Endothelial cell of umbilical vein (primary cell): Measurements from ENCODE around the gene CEMP1.
"Not testable (repeated sequence)": the region's sequence is repeated elsewhere in the genome, so short reads cannot be mapped to it uniquely, and the experiment has no call there.

Source experiments
- EZH2 ChIP-seq: IDR thresholded peaks from 2 replicates; pipeline ENCODE4 v1.6.1; 2012; ENCODE audit warnings: borderline replicate concordance, low read depth, mild to moderate bottlenecking, moderate library complexity, low read length, inconsistent platforms; ENCODE audit not compliant: severe bottlenecking
- JUN ChIP-seq: IDR thresholded peaks from 2 replicates; pipeline ENCODE4 v1.6.1; 2011; ENCODE audit warnings: borderline replicate concordance, low read depth; ENCODE audit not compliant: insufficient read length, insufficient read depth
- MYC ChIP-seq: IDR thresholded peaks from one replicate; pipeline ENCODE4 v1.6.1; 2011; ENCODE audit warnings: mild to moderate bottlenecking, low read depth, low read length
- POLR2A ChIP-seq: IDR thresholded peaks from 2 replicates; pipeline ENCODE4 v1.6.1; 2012; ENCODE audit warnings: low read depth, mild to moderate bottlenecking, control low read depth, low read length
- POLR2AphosphoS5 ChIP-seq: IDR thresholded peaks from 2 replicates; pipeline ENCODE4 v1.6.1; 2012; ENCODE audit warnings: low read depth, mild to moderate bottlenecking, control low read depth, low read length, moderate library complexity; ENCODE audit not compliant: insufficient read depth
- TF ChIP-seq, protein P1 (sequence below), 2 donors: IDR thresholded peaks; 1 replicate in 1 of 2; 2 replicates in 1 of 2; pipeline ENCODE4 v1.5.1; 2011; ENCODE audit warnings: low read length in 2 of 2, mild to moderate bottlenecking in 2 of 2, moderate library complexity in 2 of 2, control low read depth in 1 of 2, inconsistent platforms in 1 of 2, low read depth in 1 of 2; ENCODE audit not compliant: insufficient read depth in 1 of 2; ENCODE audit errors: extremely low read depth in 1 of 2
- TF ChIP-seq, protein P2 (sequence below): IDR thresholded peaks from 2 replicates; pipeline ENCODE4 v1.6.1; 2011; ENCODE audit not compliant: insufficient read depth, insufficient read length

DNA sequence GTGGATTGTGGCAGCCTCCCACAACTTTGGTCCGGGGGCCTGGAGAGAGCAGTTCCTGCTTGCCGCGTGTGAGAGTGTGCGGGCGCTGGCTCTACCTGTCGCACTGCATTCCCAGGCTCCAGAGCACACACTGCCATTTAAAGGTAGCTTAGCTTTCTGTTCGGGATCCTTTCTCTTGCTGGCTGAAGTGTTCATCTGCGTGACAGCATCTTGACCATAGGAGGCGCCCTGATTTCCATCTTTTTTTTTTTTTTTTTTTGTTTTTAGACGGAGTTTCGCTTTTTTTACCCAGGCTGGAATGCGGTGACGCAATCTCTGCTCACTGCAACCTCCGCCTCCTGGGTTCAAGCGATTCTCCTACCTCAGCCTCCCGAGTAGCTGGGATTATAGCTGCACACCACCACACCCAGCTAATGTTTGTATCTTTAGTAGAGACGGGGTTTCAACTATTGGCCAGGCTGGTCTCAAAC is 20.2 kb upstream of the CEMP1 start:
- TF ChIP-seq, protein P1, sequence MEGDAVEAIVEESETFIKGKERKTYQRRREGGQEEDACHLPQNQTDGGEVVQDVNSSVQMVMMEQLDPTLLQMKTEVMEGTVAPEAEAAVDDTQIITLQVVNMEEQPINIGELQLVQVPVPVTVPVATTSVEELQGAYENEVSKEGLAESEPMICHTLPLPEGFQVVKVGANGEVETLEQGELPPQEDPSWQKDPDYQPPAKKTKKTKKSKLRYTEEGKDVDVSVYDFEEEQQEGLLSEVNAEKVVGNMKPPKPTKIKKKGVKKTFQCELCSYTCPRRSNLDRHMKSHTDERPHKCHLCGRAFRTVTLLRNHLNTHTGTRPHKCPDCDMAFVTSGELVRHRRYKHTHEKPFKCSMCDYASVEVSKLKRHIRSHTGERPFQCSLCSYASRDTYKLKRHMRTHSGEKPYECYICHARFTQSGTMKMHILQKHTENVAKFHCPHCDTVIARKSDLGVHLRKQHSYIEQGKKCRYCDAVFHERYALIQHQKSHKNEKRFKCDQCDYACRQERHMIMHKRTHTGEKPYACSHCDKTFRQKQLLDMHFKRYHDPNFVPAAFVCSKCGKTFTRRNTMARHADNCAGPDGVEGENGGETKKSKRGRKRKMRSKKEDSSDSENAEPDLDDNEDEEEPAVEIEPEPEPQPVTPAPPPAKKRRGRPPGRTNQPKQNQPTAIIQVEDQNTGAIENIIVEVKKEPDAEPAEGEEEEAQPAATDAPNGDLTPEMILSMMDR (IDR thresholded peaks at IDR 0.05; ENCODE audit: extremely low read depth in 1 of 2, insufficient read depth in 1 of 2, low read depth in 1 of 2, low read length in 2 of 2) = not testable (repeated sequence)
- TF ChIP-seq POLR2AphosphoS5, EZH2, MYC, POLR2A, JUN: not testable (repeated sequence)
- TF ChIP-seq, protein P2, sequence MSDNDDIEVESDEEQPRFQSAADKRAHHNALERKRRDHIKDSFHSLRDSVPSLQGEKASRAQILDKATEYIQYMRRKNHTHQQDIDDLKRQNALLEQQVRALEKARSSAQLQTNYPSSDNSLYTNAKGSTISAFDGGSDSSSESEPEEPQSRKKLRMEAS = not testable (repeated sequence)
